GM19238 (cell line): ENCODE data around the gene PIK3R1.

Experiments
- DNase-seq: peaks from one replicate; pipeline ENCODE4 v3.0.0; 2011; ENCODE audit warnings: low spot score; ENCODE audit not compliant: insufficient read length

The PIK3R1 gene

DNA sequence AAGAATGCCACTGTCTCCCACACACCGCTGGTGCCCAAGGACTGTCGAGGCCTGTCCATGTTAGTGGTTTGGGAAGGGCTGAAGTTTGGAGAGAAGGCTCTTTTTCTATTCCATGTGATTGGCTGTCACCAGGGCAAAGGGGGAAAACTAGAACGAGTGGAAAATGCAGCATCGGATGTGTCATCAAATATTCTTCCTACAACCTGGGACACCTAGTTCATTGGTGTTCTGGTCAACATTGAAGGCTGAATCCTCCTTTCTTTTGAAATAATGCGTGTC, 53.2 kb downstream of the PIK3R1 start:
- no peak for DNase-seq

- no peak for DNase-seq
Observed at GRCh38 chr5:68269820-68270219, 54.3 kb downstream of the PIK3R1 start.

- DNase-seq, result no peak
Observed at GRCh38 chr5:68270399-68270975, 54.9 kb downstream of the PIK3R1 start.

- no peak for DNase-seq
Observed at GRCh38 chr5:68271124-68271523, 55.6 kb downstream of the PIK3R1 start.

- DNase-seq, result no peak
Observed at GRCh38 chr5:68272289-68272688, 56.7 kb downstream of the PIK3R1 start.

- DNase-seq, result no peak
Observed at GRCh38 chr5:68273717-68274409, 58.3 kb downstream of the PIK3R1 start.

- no peak for DNase-seq
Observed at GRCh38 chr5:68274847-68275651, 59.5 kb downstream of the PIK3R1 start.

- DNase-seq, result no peak
Observed at GRCh38 chr5:68276740-68277139, 61.2 kb downstream of the PIK3R1 start.

DNA sequence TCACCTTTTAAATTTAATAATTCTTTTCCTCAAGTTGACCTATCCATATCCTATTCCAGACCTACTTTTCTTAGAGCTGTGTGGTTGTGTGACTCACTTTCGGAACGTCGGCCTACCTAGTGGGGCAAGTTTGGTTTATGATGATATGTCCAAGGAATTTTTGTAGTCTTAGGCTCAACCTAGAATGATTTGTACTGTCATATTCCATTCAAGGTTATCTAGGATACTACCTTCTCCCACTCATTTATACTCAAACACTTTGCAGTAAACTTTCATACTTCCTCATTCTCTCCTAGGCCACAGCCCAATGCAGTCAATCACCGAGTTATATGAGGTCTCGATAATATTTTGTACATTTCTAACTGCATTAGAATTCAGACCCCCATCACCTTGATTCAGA, 61.9 kb downstream of the PIK3R1 start:
- no peak for DNase-seq

DNA sequence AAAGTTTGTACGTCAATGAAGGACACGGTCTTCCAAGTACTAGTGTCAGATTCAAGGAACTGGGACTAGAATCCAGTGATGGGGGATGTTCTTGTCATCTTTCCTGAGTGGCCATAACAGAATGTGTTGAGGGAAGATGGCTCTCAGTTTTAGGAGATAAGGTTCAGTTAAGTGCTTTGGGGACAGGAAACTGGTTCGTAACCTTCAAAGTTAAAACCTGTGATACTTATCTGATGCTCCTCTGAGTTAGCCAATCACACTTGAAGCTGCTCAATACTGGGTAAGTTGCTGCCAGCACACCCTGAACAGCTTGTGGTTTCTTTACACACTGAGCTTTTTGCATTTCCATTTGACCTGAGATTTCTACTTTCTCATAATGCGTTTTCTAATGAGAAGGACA, 64.4 kb downstream of the PIK3R1 start:
- no peak for DNase-seq

DNA sequence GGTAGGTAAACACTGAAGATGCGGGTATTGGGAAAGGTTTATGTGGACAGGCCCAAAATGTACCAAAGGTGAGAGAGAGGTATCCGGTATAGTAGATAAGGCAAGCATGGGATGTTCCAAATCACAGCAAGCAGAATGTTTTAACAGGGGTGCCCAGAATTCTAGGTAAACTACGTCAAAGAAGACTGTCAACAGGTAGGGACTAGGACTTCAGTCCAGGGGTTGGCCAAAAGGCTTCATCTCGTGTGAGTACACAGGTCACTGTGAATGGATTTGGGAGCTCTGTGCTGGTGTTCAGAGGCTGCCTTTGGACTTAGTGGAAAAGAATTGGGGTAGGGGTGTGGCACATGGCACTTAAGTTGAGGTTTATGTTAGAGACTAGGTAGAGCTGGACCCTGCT, 66.4 kb downstream of the PIK3R1 start:
- DNase-seq, result no peak

DNA sequence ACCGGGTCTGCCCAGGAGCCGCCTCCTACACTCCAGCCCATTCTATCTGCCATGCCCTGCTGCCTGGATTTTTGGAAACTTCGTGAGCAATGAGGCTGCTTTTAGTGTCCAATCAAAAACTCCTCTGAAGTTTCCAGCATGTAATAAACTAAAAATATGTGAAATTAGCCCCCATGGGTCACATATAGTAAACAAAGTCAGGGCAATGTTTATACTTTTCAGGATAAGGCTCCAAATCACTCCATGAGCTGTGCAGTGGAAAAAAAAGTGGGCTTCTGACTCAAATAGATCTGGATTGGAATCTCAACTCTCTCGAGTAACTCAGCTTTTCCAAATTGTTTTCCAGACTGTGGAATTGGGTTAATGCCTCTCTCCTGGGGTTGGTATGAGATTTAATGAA, 68.2 kb downstream of the PIK3R1 start:
- no peak for DNase-seq

DNA sequence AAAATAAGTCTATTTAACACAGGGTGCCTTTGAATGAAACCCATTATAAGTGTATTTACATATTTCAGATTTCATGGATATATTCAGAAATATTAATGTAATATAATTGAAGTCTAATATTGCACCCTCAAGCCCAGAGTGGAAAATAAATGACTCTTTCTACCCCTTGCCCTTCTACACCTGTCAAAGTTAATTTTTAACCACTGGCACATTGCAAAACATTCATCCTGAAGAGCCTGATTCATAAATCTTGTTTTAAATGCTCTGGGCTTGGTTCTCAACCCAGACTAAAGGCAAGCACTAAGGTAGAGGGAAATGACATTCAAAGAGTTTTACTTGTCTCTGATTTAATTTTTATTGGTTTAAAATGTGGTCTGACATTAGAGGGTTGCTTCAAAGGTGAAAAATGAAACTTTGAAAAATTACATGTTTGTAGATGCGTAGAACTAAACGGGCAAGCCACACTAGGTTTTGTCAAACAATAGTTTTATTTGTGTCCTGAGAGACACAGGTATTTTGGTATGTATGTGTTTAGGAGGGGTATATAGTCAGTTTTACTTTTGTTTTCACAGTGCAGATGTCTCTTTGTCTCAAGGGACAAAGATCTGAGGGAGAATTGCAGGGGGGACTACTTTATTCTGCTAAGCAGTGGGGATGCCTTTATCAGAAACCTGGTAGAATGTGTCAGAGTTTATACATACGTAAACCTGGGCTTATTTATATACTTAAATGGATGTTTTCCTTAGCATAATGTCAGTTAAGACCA, 69.7 kb downstream of the PIK3R1 start:
- no peak for DNase-seq

DNA sequence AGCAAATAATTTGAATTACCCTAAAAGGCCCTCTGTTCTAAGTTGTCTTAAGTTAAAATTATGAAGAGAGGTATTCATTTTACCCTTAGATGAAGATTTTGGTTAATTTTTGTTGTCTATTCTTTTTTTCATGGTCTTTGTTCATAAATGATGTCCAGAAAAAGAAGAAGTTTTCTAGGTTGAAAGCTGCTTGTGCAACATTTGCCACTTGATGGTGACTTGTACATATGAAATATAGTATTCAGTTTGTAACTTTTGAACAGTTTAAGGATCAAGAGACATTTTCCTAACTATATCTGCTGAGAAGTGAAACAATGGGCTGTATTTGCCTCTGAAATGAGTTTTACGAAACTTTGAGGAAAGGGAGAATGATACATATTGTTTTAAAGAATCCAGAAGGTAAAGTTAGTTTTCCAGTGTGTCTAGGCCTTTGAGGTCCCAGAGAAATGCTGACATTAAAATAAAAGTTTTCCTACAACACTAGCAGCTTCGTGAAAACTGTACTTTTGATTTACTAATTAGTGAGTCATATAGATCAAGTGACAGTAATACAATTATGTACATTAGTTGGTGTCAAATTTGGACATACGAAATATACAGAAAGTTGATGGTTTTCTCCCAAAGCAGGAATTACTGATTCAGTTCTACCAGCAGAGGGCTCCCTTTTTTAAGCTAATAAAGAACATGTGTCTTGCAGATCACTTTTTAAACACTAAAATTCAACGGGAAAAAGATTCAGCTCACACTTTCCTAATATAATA, 70.5 kb downstream of the PIK3R1 start:
- no peak for DNase-seq

- no peak for DNase-seq
Observed at GRCh38 chr5:68286612-68286912, 71.0 kb downstream of the PIK3R1 start.

DNA sequence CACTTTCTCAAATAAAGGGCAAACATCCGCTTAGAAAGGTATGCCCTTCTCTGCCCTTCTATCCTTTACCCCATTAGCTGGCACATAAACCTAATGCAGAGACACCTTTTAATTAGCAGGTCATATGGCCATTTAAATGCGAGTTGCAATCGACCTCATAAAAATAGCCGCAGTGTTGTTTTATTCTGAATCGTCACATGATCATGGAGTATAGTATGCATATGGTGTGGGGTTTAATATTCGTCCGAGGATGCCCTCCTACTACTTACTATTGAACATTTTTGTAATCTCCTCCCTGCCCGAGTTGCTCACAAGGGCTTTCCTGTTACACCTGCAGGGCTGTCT, 72.0 kb downstream of the PIK3R1 start:
- DNase-seq, result no peak

DNA sequence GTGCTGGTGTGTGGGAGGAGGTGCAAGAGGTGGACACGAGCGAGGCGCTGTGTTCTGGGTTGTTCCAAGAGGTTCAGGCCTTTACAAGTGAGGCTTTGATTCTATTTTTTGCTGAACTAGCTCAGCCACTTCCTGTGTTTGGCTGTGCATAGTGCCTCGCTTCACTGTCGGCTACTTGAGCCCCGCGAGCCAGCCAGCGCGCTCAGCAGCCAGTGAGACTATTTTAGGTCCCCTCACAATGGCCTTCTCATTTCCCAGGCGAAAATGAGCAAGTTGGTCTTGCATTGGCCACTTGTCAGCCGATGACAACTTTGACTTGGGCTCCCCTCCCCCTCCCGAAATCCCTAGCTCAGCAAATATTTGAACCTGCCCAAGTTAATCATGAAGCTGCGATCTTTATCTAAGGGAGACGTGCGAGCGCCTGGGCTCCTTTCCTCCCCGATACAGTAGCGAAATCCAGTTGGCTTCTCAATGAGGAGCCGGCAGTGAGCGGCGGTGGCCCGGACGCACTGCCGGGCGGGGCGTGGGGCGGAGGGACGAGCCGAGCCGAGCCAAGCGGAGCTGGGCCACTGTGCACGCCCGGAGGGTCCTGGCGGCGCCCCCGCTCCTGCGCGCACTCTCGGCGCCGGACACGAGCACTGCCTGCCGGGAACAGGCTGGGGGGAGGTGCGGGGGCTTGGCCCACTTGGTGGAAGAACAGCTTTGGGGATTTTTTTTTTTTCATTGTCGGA, 72.6 kb downstream of the PIK3R1 start:
- peak; percentile 36 for DNase-seq

GRCh38 chr5:68288707-68289134, 73.2 kb downstream of the PIK3R1 start:
- DNase-seq, result no peak

DNA sequence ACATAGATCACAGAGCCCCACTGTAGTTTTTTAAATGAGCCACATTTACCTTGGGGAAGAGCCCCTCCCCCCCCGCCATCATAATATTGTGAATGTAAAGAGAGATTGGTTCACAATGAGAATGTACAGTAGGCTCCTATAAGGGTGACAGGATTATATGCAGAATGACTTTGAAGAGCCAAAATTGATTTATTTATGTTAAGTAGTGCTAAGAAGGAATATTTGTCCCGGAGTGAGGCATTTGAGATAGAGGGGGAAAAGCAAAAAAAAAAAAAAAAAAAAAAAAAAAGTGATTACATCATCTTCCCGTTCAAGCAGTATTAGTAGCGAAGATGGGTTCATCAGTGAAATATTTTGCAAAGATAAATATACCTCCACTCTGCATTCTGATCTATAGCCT, 73.9 kb downstream of the PIK3R1 start:
- DNase-seq, result no peak

DNA sequence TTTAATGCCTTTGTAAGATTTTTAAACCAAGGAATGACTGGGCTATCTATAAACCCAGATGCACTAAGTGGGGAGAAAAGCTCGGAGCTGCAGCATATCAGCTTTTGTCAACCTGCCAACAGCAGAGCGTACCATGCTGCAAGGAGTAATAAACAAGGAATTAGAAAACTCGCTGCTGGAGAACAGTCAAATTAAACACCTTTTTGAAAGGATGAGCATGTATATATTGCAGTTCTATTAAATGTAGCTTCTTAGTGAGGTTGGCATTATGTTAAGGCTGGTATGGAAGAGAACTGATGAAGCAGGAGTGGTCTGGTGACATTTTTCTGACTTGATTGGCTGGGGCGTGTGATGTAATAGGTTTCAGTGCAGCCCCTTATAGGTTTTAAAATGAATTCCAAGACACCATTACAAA, 74.7 kb downstream of the PIK3R1 start:
- DNase-seq, result no peak

DNA sequence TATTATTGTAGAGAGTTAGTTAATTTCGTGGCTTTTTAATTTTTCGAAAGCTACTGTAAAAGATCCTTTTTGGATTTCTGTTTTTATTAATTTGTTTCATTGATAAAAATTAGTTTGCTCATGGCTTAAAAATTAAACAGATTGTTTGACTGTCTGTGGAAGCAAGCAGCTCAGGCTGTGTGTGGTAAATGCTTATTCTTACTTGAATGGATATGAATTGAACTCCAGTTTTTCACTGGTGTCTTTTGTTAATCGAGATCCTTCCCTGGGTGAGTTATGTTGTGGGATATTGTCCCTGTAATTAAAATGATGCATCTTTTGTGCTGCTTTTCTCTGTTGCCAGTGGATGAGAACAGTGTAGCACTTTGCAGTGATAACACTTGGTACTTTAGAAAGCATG, 75.3 kb downstream of the PIK3R1 start:
- DNase-seq, result no peak
